ENCODE data around the gene NEIL3.

The NEIL3 gene

GRCh38 chr4:177309522-177310371 lies at the start of gene NEIL3:
NEIL3 (plus strand) TSS chr4:177309874; CDS start chr4:177309954, 80 bp downstream.
- Histone ChIP-seq H3K4me3 (peak within 1 kb of the TSS; percentile 53 to 55), H3K27ac (peak within 1 kb of the TSS in 1 of 2 donors; percentile 16), H3K9me3 (no peaks in the 10 kb centered on the region), H3K36me3 (no peaks in the 10 kb centered on the region), H3K4me1 (peaks cover 0 to 14% (median 6%) of the 10 kb centered on the region in 4 donors), H3K27me3 (no peaks in the 10 kb centered on the region)
- TF ChIP-seq CTCF (IDR thresholded peaks at IDR 0.05) = no peak
- intact Hi-C loops (cut with DNase I; ENCODE audit: low total_unique reads) = no loop called here
- peak; percentile 75 to 91 for DNase-seq

GRCh38 chr4:177263818-177264217 lies 45.9 kb upstream of the NEIL3 start:
- no peak for DNase-seq
- no peaks in the 10 kb centered on the region for H3K9me3 ChIP-seq
- no peak for TF ChIP-seq CTCF (IDR thresholded peaks at IDR 0.05)
- no peaks in the 10 kb centered on the region for H3K4me1 ChIP-seq
- no peak overlapping the region for H3K4me3 ChIP-seq
- H3K27me3 ChIP-seq = no peaks in the 10 kb centered on the region
- intact Hi-C loops (cut with DNase I; ENCODE audit: low total_unique reads) = no loop called here
- H3K36me3 ChIP-seq = no peaks in the 10 kb centered on the region
- H3K27ac ChIP-seq = no peak overlapping the region

GRCh38 chr4:177264788-177265422 lies 44.8 kb upstream of the NEIL3 start:
- H3K27me3 ChIP-seq = no peaks in the 10 kb centered on the region
- intact Hi-C loops (cut with DNase I; ENCODE audit: low total_unique reads) = no loop called here
- no peak overlapping the region for H3K27ac ChIP-seq
- no peaks in the 10 kb centered on the region for H3K4me1 ChIP-seq
- no peaks in the 10 kb centered on the region for H3K9me3 ChIP-seq
- H3K4me3 ChIP-seq = no peak overlapping the region
- DNase-seq = no peak
- no peaks in the 10 kb centered on the region for H3K36me3 ChIP-seq
- no peak for TF ChIP-seq CTCF (IDR thresholded peaks at IDR 0.05)

GRCh38 chr4:177265729-177266128 lies 43.9 kb upstream of the NEIL3 start:
- TF ChIP-seq CTCF (IDR thresholded peaks at IDR 0.05) = no peak
- no peak overlapping the region for H3K4me3 ChIP-seq
- no peaks in the 10 kb centered on the region for H3K27me3 ChIP-seq
- H3K36me3 ChIP-seq = no peaks in the 10 kb centered on the region
- intact Hi-C loops (cut with DNase I; ENCODE audit: low total_unique reads) = no loop called here
- no peak overlapping the region for H3K27ac ChIP-seq
- no peak for DNase-seq
- no peaks in the 10 kb centered on the region for H3K9me3 ChIP-seq
- H3K4me1 ChIP-seq = peaks cover 0 to 1% (median 0%) of the 10 kb centered on the region in 4 donors

- intact Hi-C loops (cut with DNase I; ENCODE audit: low total_unique reads) = no loop called here
- Histone ChIP-seq H3K36me3 (no peaks in the 10 kb centered on the region), H3K4me3 (no peak overlapping the region), H3K4me1 (peaks cover 0 to 8% (median 0%) of the 10 kb centered on the region in 4 donors), H3K27me3 (no peaks in the 10 kb centered on the region), H3K9me3 (no peaks in the 10 kb centered on the region), H3K27ac (no peak overlapping the region)
- DNase-seq = no peak
- TF ChIP-seq CTCF (IDR thresholded peaks at IDR 0.05) = no peak
Observed at GRCh38 chr4:177266506-177266905, 43.2 kb upstream of the NEIL3 start.

All from tibial artery (tissue), 4 donors.